H7 (cell line): ENCODE results near the gene ABLIM2. TPM values are rescaled to one million over a fixed set of nuclear protein-coding genes. Genes with fewer than 3 reads are reported as not detected.
A peak's percentile ranks its signal among the peaks of the same experiment; 100 is the strongest.

Source experiments
- DNase-seq: peaks from one replicate; pipeline ENCODE4 v3.0.0; 2012
- H3K27me3 ChIP-seq: 2 replicates; pipeline ENCODE4 v1.6.0; 2011; ENCODE audit warnings: mild to moderate bottlenecking, low read length; ENCODE audit not compliant: control insufficient read depth, insufficient read depth
- H3K36me3 ChIP-seq: replicated peaks from 2 replicates; pipeline ENCODE4 v1.5.1; 2011; ENCODE audit warnings: low read length; ENCODE audit not compliant: control insufficient read depth, insufficient read depth
- H3K4me3 ChIP-seq: 2 replicates; pipeline ENCODE4 v1.5.1; 2011; ENCODE audit warnings: low read depth, mild to moderate bottlenecking, control low read depth, low read length, moderate library complexity; ENCODE audit not compliant: insufficient read depth
- total RNA-seq: library from RNA; depleted of rRNA; stranded (reverse); fragments of >200 nt; shearing (Covaris generic); gene quantifications from 2 replicates; pipeline ENCODE4 v1.2.3, GENCODE V29; 2014

Gene ABLIM2
- total RNA-seq, 1 experiment from 2014 or later, result 1.9 TPM

- H3K36me3 ChIP-seq, result no peaks in the 10 kb centered on the region
- DNase-seq, result no peak
- no peaks in the 10 kb centered on the region for H3K27me3 ChIP-seq
- H3K4me3 ChIP-seq, result no peak overlapping the region
Observed at GRCh38 chr4:7985072-7985471, 173.5 kb downstream of the ABLIM2 start.

GRCh38 chr4:7984286-7984925 lies 174.2 kb downstream of the ABLIM2 start:
- DNase-seq, result no peak
- Histone ChIP-seq H3K27me3 (no peaks in the 10 kb centered on the region), H3K36me3 (no peaks in the 10 kb centered on the region), H3K4me3 (no peak overlapping the region)

- Histone ChIP-seq H3K4me3 (no peak overlapping the region), H3K27me3 (no peaks in the 10 kb centered on the region), H3K36me3 (no peaks in the 10 kb centered on the region)
- no peak for DNase-seq
Observed at GRCh38 chr4:7983296-7983695, 175.3 kb downstream of the ABLIM2 start.

- no peaks in the 10 kb centered on the region for H3K27me3 ChIP-seq
- no peak overlapping the region for H3K4me3 ChIP-seq
- no peaks in the 10 kb centered on the region for H3K36me3 ChIP-seq
- no peak for DNase-seq
Observed at GRCh38 chr4:7981738-7982394, 176.7 kb downstream of the ABLIM2 start.

GRCh38 chr4:7980036-7980435 lies 178.6 kb downstream of the ABLIM2 start:
- Histone ChIP-seq H3K36me3 (no peaks in the 10 kb centered on the region), H3K27me3 (no peaks in the 10 kb centered on the region), H3K4me3 (no peak overlapping the region)
- no peak for DNase-seq

GRCh38 chr4:7979652-7979968 lies 179.0 kb downstream of the ABLIM2 start:
- DNase-seq, result peak; percentile 72
- Histone ChIP-seq H3K27me3 (no peaks in the 10 kb centered on the region), H3K4me3 (no peak overlapping the region), H3K36me3 (no peaks in the 10 kb centered on the region)

- no peaks in the 10 kb centered on the region for H3K27me3 ChIP-seq
- no peak overlapping the region for H3K4me3 ChIP-seq
- no peaks in the 10 kb centered on the region for H3K36me3 ChIP-seq
- peak; percentile 71 for DNase-seq
Observed at GRCh38 chr4:7978907-7979651, 179.5 kb downstream of the ABLIM2 start.

- Histone ChIP-seq H3K4me3 (no peak overlapping the region), H3K36me3 (no peaks in the 10 kb centered on the region)
- no peak for DNase-seq
Observed at GRCh38 chr4:7978489-7978888, 180.1 kb downstream of the ABLIM2 start.

GRCh38 chr4:7976634-7977033 lies 182.0 kb downstream of the ABLIM2 start:
- DNase-seq, result no peak
- H3K4me3 ChIP-seq, result no peak overlapping the region
- no peaks in the 10 kb centered on the region for H3K27me3 ChIP-seq
- H3K36me3 ChIP-seq, result no peaks in the 10 kb centered on the region

More at GRCh38 chr4:7978489-7978888, 180.1 kb downstream of the ABLIM2 start:
- no peaks in the 10 kb centered on the region for H3K27me3 ChIP-seq

- Histone ChIP-seq H3K27me3 (no peaks in the 10 kb centered on the region), H3K4me3 (no peak overlapping the region), H3K36me3 (no peaks in the 10 kb centered on the region)
- no peak for DNase-seq
Observed at GRCh38 chr4:7976025-7976424, 182.6 kb downstream of the ABLIM2 start.

GRCh38 chr4:7974425-7974824 lies 184.2 kb downstream of the ABLIM2 start:
- DNase-seq, result no peak
- Histone ChIP-seq H3K4me3 (no peak overlapping the region), H3K27me3 (no peaks in the 10 kb centered on the region), H3K36me3 (no peaks in the 10 kb centered on the region)

GRCh38 chr4:7973545-7973981 lies 185.1 kb downstream of the ABLIM2 start:
- DNase-seq, result no peak
- no peaks in the 10 kb centered on the region for H3K27me3 ChIP-seq
- no peaks in the 10 kb centered on the region for H3K36me3 ChIP-seq
- H3K4me3 ChIP-seq, result no peak overlapping the region

- Histone ChIP-seq H3K4me3 (no peak overlapping the region), H3K36me3 (no peaks in the 10 kb centered on the region), H3K27me3 (no peaks in the 10 kb centered on the region)
- no peak for DNase-seq
Observed at GRCh38 chr4:7971881-7972500, 186.6 kb downstream of the ABLIM2 start.

- no peaks in the 10 kb centered on the region for H3K27me3 ChIP-seq
- no peaks in the 10 kb centered on the region for H3K36me3 ChIP-seq
Observed at GRCh38 chr4:7971159-7971631, 187.4 kb downstream of the ABLIM2 start.

More at GRCh38 chr4:7971159-7971631, 187.4 kb downstream of the ABLIM2 start:
- no peak overlapping the region for H3K4me3 ChIP-seq
- no peak for DNase-seq
